Activated CD4-positive, alpha-beta T cell treated with anti-CD3 and anti-CD28 coated beads for 24 hours (primary cell): ENCODE measurements around the gene RAPSN.

Source experiments
- DNase-seq, 2 donors: peaks; one replicate each; pipeline ENCODE4 v3.0.0-alpha.2; 2020; ENCODE audit warnings: low read depth in 2 of 2

The RAPSN gene

DNA sequence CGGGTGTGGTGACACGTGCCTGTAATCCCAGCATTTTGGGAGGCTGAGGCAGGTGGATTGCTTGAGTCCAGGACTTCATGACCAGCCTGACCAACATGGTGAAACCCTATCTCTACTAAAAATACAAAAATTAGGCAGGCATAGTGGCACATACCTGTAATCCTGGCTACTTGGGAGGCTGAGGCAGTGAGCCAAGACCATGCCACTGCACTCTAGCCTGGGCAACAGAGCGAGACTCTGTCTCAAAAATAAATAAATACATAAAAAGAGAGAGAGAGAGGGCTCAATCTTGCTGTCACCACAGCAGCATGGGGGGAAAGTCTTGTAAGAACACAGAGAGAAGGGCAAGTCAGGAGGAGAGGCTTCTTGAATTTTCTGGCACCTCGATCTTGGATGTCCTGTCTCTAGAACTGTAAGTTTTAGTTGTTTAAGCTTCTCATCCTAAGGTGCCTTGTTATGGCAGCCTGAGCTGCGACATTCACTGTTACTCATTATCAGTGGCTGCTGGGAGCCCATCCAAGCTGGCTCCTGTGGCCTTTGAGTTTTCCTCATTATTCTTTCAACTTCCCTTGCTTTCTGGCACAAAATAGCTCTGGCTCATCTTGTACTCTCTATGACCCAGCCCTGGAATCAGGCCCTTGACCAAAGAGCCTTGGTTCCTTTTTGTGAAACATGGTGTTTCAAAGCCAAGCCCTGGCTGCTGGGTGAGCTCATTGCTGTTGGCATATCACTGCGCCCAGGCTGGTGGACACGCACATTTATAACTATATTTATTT is 14.7 kb downstream of the RAPSN start:
- no peak for DNase-seq

GRCh38 chr11:47433157-47433556 is 15.8 kb downstream of the RAPSN start:
- no peak for DNase-seq

DNA sequence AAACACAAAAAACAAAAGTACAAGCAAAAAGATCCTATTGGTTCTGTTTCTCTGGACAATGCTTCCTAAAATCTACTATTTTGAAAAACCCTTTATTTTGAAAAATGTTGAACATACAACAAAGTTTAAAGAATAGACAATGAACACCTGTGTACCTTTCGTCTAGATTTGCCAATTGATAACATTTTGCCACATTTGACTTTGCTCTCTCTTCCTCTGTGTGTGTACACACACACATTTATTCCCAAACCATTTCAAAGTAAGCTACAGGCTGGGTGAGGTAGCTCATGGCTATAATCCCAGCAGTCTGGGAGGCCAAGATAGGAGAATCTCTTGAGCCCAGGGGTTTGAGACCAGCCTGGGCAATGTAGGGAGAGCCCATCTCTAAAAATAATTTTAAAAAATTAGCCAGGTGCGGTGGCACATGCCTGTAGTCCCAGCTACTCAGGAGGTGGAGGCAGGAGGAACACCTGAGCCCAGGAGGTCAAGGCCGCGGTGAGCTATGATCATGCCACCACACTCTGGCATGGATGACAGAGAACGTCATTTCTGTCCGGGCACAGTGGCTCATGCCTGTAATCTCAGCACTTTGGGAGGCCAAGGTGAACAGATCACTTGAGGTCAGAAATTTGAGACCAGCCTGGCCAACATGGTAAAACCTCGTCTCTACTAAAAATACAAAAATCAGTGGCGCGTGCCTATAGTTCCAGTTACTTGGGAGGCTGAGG is 17.4 kb downstream of the RAPSN start:
- no peak for DNase-seq

DNA sequence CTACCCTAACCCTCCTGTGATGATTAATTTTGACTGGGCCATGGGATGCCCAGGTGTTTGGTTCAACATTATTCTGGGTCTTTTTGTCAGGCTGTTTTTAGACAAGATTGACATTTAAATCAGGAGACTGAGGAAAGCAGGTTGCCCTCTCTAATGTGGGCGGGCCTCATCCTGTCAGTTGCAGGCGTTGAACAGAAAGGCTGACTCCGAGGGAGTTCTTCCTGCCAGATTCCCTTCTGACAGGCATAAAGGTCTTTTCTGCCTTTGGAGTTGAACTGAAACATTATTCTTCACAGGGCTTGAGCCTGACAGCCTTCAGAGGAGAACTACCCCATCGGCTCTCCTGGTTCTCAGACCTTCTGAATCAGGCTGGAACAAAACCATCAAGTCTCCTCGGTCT is 18.4 kb downstream of the RAPSN start:
- no peak for DNase-seq

DNA sequence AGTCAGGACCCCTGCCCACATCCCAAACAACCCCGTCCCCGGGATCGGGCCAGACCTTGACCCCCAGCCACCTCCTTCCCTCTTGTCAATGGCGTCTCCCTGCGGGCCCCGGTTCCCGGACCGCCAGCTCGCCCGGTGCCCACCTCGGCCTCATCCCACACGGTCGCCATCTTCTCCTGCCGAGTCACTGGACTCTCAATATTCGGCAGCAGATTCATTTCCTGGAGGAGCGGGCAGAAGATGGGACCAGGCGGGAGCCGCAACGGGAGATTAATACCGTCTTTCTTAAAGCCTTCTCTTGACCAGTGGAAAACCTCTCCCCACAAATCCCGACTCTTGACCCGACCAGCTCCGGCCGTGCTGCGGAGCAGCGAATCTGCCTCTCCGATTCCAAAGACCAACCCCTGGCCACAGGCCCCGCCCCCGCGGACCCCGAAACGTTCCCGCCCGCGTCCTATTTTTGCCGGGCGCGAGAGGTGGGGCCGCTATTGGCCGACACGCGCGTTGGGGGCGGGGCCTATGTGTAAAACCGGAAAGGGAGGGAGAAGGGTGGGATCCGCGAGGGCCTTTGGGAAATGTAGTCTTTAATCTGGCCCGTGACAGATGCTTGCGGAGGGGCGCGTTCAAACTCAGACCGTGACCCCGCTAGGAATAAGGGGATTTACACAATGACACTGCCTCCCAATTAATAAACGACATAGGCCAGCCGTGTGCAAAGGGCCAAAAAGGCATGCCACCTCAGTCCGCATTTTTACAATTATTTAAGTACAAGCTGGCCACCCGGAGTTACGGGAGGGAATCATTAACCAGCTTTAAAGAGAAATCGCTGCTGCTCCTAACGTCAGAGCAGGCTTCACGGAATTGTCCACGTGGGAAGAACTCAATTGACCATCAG is 22.6 kb downstream of the RAPSN start, which contains the start of gene PSMC3:
Gene PSMC3, minus strand, starts transcription at position 378 of the 895 bp plus-strand sequence. Its CDS starts 160 bp downstream, at position 218.
- peak; percentile 99 for DNase-seq

GRCh38 chr11:47425611-47426010 is 23.3 kb downstream of the RAPSN start:
- no peak for DNase-seq

- no peak for DNase-seq
Observed at GRCh38 chr11:47418454-47419259, 30.3 kb downstream of the RAPSN start.

GRCh38 chr11:47417712-47418111 is 31.2 kb downstream of the RAPSN start:
- DNase-seq = no peak

- DNase-seq = no peak
Observed at GRCh38 chr11:47415949-47416472, 32.9 kb downstream of the RAPSN start.

GRCh38 chr11:47415091-47415854 is 33.7 kb downstream of the RAPSN start:
- no peak for DNase-seq

DNA sequence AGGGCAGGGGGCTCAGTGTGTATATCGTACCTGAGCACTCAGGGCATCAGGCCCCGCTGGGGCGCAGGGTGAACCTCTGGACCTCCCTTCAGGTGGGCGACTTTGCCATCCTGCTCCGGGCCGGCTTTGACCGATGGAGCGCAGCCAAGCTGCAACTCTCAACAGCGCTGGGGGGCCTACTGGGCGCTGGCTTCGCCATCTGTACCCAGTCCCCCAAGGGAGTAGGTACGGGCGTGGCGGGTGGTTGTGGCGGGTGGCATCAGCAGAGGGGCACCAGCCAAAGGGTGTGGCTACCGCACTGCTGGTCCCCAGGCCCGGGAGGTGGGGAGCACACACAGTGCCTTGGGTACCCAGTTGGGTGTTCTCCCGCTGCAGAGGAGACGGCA is 34.3 kb downstream of the RAPSN start:
- no peak for DNase-seq

DNA sequence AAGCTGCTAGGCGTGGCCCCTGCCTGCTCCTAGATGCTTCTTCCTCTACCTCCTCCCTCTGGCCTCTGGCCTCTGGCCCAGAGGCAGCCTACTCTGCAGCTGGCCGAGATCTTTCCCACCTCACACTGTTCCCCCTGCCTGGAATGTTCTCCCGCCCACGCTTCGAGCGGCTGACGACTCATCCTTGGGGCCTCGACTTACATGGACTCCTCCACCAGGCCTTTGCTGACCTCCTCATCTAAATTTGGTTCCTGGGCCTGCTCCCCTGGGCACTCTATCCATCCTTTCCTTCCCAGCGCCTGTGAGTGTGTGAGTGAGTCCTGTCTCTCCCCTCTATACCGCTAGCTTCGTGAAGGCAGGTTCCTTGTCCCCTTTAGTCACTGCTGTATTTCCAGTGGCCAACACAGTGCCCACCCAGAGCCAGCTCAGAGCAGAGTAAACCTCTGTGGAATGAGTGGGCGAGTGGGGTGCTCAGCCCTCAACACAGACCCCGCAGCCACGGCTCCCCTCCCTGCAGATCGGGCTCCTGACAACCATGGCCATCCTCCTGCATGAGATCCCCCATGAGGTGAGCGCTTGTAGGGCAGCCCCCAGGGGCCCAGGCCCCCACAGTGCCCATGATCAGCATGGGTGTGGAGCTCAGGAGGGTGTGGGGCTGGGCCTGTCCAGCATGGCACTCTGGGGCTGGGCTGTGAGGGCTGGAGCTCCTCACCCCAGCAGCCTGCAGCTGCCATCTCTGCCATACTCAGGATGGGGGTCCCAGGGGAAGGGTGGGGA is 34.8 kb downstream of the RAPSN start:
- DNase-seq = no peak

- DNase-seq = no peak
Observed at GRCh38 chr11:47413351-47413750, 35.6 kb downstream of the RAPSN start.

DNA sequence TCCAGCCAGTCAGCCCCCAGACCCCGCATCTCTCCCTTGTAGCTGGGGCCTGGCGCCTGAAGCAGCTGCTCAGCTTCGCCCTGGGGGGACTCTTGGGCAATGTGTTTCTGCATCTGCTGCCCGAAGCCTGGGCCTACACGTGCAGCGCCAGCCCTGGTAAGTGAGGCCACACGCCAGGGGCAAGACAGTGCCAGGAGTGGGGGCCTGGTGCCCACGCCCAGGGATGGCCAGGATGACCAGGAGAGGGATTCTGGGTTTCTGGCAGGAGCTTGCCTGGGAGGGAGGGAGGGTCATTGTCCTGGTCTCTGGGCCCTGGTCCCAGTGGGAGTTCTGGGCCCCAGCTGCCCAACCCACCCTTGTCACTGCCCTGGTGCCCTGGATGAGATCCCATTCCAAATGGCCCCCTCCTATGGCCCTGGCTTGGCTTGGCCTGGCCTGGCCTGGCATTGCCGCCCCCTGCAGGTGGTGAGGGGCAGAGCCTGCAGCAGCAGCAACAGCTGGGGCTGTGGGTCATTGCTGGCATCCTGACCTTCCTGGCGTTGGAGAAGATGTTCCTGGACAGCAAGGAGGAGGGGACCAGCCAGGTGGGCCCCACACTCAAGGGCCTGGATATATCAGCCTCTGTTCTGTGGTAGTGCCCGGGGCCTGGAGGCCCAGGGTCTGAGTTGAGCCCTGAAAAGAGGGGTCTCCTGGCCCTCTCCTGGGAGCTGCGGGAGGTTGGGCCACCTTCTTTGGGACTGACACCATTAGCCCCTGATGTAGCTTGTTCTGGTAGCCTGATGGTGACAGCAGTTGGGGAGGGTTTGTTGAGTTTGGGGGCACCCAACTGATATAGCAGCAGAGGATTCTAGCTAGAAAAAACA is 36.8 kb downstream of the RAPSN start:
- DNase-seq = peak; percentile 40 to 50

DNA sequence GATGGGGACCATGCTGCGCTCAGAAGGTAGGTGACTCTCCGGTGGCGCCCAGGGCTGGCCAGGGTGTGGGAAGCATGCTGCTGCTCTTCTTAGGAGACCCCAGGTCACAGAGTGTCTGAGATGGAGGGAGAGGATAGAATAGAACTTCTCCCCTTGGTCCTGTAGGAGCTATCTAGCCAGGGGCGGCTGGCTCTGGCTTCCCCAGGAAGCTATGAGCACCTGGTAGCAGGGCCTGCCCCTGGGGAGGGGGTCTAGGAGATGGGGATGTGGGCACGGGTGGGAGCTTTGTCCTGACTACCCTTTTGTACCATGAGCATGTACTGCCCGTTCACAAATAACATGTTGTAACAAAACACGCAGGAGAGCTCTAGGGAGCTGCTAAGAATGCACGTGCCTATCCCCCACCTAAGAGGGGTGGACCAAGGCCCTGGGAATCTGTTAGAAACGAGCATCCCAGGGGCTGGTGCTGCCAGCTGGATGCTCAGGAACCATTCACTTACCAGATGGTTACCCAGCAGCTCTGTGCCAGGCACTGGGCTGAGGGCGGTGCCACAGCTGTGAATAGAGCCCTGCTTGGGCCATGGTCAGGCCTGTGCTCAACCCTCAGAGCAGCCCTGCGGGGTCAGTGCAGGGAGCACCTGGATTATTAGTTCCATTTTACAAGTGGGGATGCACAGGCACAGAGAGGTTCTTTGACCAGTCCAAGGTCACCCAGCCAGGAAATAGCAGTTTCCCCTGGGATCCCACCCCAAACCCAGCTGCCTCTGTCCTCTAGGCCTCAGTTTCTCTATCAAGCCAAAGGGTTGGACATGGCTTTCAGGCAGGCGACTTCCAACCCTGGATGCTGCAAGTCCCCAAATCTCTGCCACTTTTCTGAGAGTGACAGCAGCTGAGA is 38.3 kb downstream of the RAPSN start:
- DNase-seq = no peak

GRCh38 chr11:47409440-47410369 is 39.2 kb downstream of the RAPSN start:
- DNase-seq = no peak
